GM12878 (cell line): Measurements from ENCODE around the gene RHAG. TPM values are rescaled to one million over a fixed set of nuclear protein-coding genes. Genes with fewer than 3 reads are reported as not detected.

Experiments
- ATAC-seq: fragments of 200-7000 bp; cut with Tn5 transposase; 3 replicates; pipeline ENCODE4 v1.9.1; 2020; ENCODE audit warnings: mild to moderate bottlenecking, moderate library complexity
- BruUV-seq: library from RNA; stranded (reverse); fragments of 400-500 nt; replicated peaks from 2 replicates; lab custom pipeline; 2021; lab: Mats Ljungman, UMichigan
- CTCF ChIA-PET: fragments of 300-600 bp; sonication (Branson Sonifier 250); formaldehyde crosslinking; extraction: SDS; loops from one replicate; lab custom pipeline; 2021; ENCODE audit warnings: inconsistent platforms; lab: Yijun Ruan, JAX
- POLR2A ChIA-PET: fragments of 350-600 bp; formaldehyde crosslinking; extraction: SDS; loops from one replicate; lab custom pipeline; 2021; ENCODE audit warnings: inconsistent platforms; lab: Charles Lee
- RAD21 ChIA-PET: fragments of 300-600 bp; sonication (Branson Sonifier 250); formaldehyde crosslinking; loops from one replicate; lab custom pipeline; 2023; ENCODE audit warnings: antibody characterized with exemption; ENCODE audit not compliant: unreplicated experiment; lab: Charles Lee
- SMC1A ChIA-PET: fragments of 300-600 bp; sonication (Branson Sonifier 250); formaldehyde crosslinking; loops from one replicate; lab custom pipeline; 2023; ENCODE audit not compliant: unreplicated experiment, uncharacterized antibody; lab: Charles Lee
- DNase-seq: peaks from one replicate; pipeline ENCODE4 v3.0.0-alpha.2; 2011; ENCODE audit warnings: low read depth, low spot score
- FAIRE-seq: peaks from 3 replicates; lab custom pipeline; 2011; peaks lifted over from hg19 to GRCh38; lab: Jason Lieb, UNC
- H2AFZ ChIP-seq: 2 replicates; pipeline ENCODE4 v1.6.0; 2011; ENCODE audit warnings: low read depth, low read length, control low read depth; ENCODE audit not compliant: control insufficient read depth
- H3K27ac ChIP-seq: 2 replicates; pipeline ENCODE4 v1.5.1; 2011; ENCODE audit warnings: control low read depth; ENCODE audit not compliant: control insufficient read depth, insufficient read depth
- H3K27me3 ChIP-seq, 2 experiments: replicated peaks in 1 of 2; 2 replicates each; pipeline versions ENCODE4 v1.6.0 to v1.6.1; 2011; ENCODE audit warnings: low read length in 1 of 2; ENCODE audit not compliant: control insufficient read depth in 2 of 2, insufficient read depth in 2 of 2
- H3K36me3 ChIP-seq, 2 experiments: 2 replicates each; pipeline ENCODE4 v1.5.1; 2011; ENCODE audit warnings: low read length in 1 of 2; ENCODE audit not compliant: control insufficient read depth in 2 of 2, insufficient read depth in 2 of 2
- H3K4me1 ChIP-seq: 2 replicates; pipeline ENCODE4 v1.6.1; 2011; ENCODE audit warnings: mild to moderate bottlenecking, low read length, moderate library complexity, mixed read lengths; ENCODE audit not compliant: control insufficient read depth, insufficient read depth
- H3K4me2 ChIP-seq: 2 replicates; pipeline ENCODE4 v1.6.0; 2011; ENCODE audit warnings: control low read depth; ENCODE audit not compliant: control insufficient read depth, insufficient read depth
- H3K4me3 ChIP-seq: fragments of 200-600 bp; sonication (generic); 2 replicates; pipeline ENCODE4 v1.5.1; 2016
- H3K79me2 ChIP-seq: 2 replicates; pipeline ENCODE4 v1.6.0; 2011; ENCODE audit warnings: low read length; ENCODE audit not compliant: control insufficient read depth, insufficient read depth
- H3K9ac ChIP-seq: 2 replicates; pipeline ENCODE4 v1.8.0; 2011; ENCODE audit warnings: low read length, control low read depth, mixed read lengths; ENCODE audit not compliant: control insufficient read depth, insufficient read depth
- H3K9me3 ChIP-seq: replicated peaks from 3 replicates; pipeline ENCODE4 v1.5.1; 2011; ENCODE audit warnings: mild to moderate bottlenecking, low read length; ENCODE audit not compliant: control insufficient read depth, insufficient read depth
- H4K20me1 ChIP-seq: 2 replicates; pipeline ENCODE4 v1.6.0; 2011; ENCODE audit not compliant: control insufficient read depth, insufficient read depth
- BHLHE40 ChIP-seq, 2 experiments: fragments of 450-650 bp in 1 of 2; IDR thresholded peaks; 2 replicates each; pipeline ENCODE4 v1.6.1; 2011 to 2017; ENCODE audit warnings: low read depth in 2 of 2, borderline replicate concordance in 1 of 2, improper control_type of control experiment in 1 of 2, low read length in 1 of 2, mild to moderate bottlenecking in 1 of 2
- CHD2 ChIP-seq: IDR thresholded peaks from 2 replicates; pipeline ENCODE4 v1.6.1; 2011; ENCODE audit warnings: low read depth, low read length, improper control_type of control experiment, borderline replicate concordance
- FOXK2 ChIP-seq: fragments of 450-650 bp; IDR thresholded peaks from 2 replicates; pipeline ENCODE4 v1.6.1; 2017; ENCODE audit warnings: mild to moderate bottlenecking, moderate library complexity
- FOXM1 ChIP-seq: IDR thresholded peaks from 2 replicates; pipeline ENCODE4 v1.6.1; 2012; ENCODE audit warnings: low read depth, mild to moderate bottlenecking, inconsistent platforms, low read length, moderate library complexity
- HCFC1 ChIP-seq: fragments of 150-350 bp; IDR thresholded peaks from 2 replicates; pipeline ENCODE4 v1.6.1; 2014; ENCODE audit warnings: low read length
- HDAC2 ChIP-seq: fragments of 200-600 bp; sonication (generic); IDR thresholded peaks from 2 replicates; pipeline ENCODE4 v1.6.1; 2017
- IKZF1 ChIP-seq: fragments of 450-650 bp; conservative IDR thresholded peaks from 2 replicates; pipeline ENCODE4 v1.6.1; 2017; ENCODE audit warnings: antibody characterized with exemption, mild to moderate bottlenecking
- MXI1 ChIP-seq: fragments of 150-350 bp; IDR thresholded peaks from 2 replicates; pipeline ENCODE4 v1.6.1; 2011; ENCODE audit warnings: low read depth, mild to moderate bottlenecking, inconsistent platforms, low read length, improper control_type of control experiment
- NR2C2 ChIP-seq: IDR thresholded peaks from 2 replicates; pipeline ENCODE4 v1.6.1; 2011; ENCODE audit warnings: borderline replicate concordance, low read depth; ENCODE audit not compliant: control insufficient read depth, insufficient read length
- RAD21 ChIP-seq: IDR thresholded peaks from 2 replicates; pipeline ENCODE4 v1.6.1; 2011; ENCODE audit warnings: mild to moderate bottlenecking, low read depth, low read length, moderate library complexity; ENCODE audit not compliant: insufficient read depth
- RUNX3 ChIP-seq: IDR thresholded peaks from 2 replicates; pipeline ENCODE4 v1.6.1; 2012; ENCODE audit warnings: low read length, inconsistent platforms
- SMAD5 ChIP-seq: IDR thresholded peaks from 2 replicates; pipeline ENCODE4 v1.6.1; 2016; ENCODE audit warnings: antibody characterized with exemption, low read depth
- TARDBP ChIP-seq: IDR thresholded peaks from 2 replicates; pipeline ENCODE4 v1.6.1; 2016; ENCODE audit warnings: borderline replicate concordance
- TBL1XR1 ChIP-seq: IDR thresholded peaks from 2 replicates; pipeline ENCODE4 v1.6.1; 2012; ENCODE audit warnings: low read depth, low read length, improper control_type of control experiment
- ZBED1 ChIP-seq: IDR thresholded peaks from 2 replicates; pipeline ENCODE4 v1.6.1; 2016; ENCODE audit warnings: borderline replicate concordance
- WGBS: methylation state at CpG from one replicate; pipeline ENCODE4 v1.1.6; 2016; ENCODE audit warnings: low lambda C conversion rate; ENCODE audit not compliant: insufficient replicate concordance, insufficient coverage; ENCODE audit errors: missing lambda C conversion rate; 5-methylcytosine and 5-hydroxymethylcytosine counted together
- in situ Hi-C: fragments of 300-500 bp; cut with MboI; formaldehyde crosslinking; loops from 9 replicates; pipeline ENCODE4 v1.14.3; 2018; ENCODE audit warnings: mixed read lengths
- intact Hi-C: fragments of 100-400 bp; cut with micrococcal nuclease; formaldehyde crosslinking; loops from one replicate; pipeline ENCODE4 v1.14.2; 2022; ENCODE audit not compliant: unreplicated experiment
- polyA plus RNA-seq, 11 experiments: library from polyadenylated mRNA; depleted of rRNA in 4 of 11; unstranded in 6 of 11; stranded (reverse) in 5 of 11; fragments of >200 nt; fragmentation: Nextera tagmentation in 4 of 11; fragmentation: Illumina TruSeq in 1 of 11; extraction: Ambion mirVana in 4 of 11; extraction: Trizol in 1 of 11; gene quantifications; 1 replicate in 1 of 11; 2 replicates in 10 of 11; pipeline versions ENCODE4 v1.2.1 to v1.2.3, GENCODE V29; 2011 to 2016; ENCODE audit warnings: inconsistent platforms in 2 of 11, missing spikeins in 2 of 11, low read depth in 1 of 11
- total RNA-seq, 4 experiments: library from RNA; depleted of rRNA in 3 of 4; stranded (reverse); fragments of >200 nt in 3 of 4; fragmentation: Illumina TruSeq in 1 of 4; extraction: Trizol in 1 of 4; gene quantifications; 2 replicates each; pipeline versions ENCODE4 v1.2.1 to v1.2.3, GENCODE V29; 2013 to 2021

Gene RHAG
- total and polyA plus RNA-seq, 10 of the 15 experiments (the other 5 are each of a cell fraction or from before 2014, with no cell fraction given), result 0.06 to 0.18 (median 0.10) TPM; not detected in 6

GRCh38 chr6:49676671-49677281 lies 40.1 kb upstream of the RHAG start:
- no peaks in the 10 kb centered on the region for H3K27me3 ChIP-seq
- H3K27ac ChIP-seq, result no peak overlapping the region
- 0% methylated on average over 4 of the region's 4 CpGs for WGBS
- no peak overlapping the region for H3K9ac ChIP-seq
- no peaks in the 10 kb centered on the region for H3K9me3 ChIP-seq
- no peaks in the 10 kb centered on the region for H3K36me3 ChIP-seq
- no peak overlapping the region for H3K4me3 ChIP-seq
- H3K79me2 ChIP-seq, result no peaks in the 10 kb centered on the region
- intact Hi-C loops, result no loop called here
- TF ChIP-seq SMAD5, result no peak
- no peak for TF ChIP-seq HDAC2
- TF ChIP-seq IKZF1, result no peak
- TF ChIP-seq NR2C2, result no peak
- TF ChIP-seq HCFC1, result no peak
- TF ChIP-seq RUNX3, result no peak
- TF ChIP-seq TARDBP, result no peak
- no peak for TF ChIP-seq CHD2
- no peak for TF ChIP-seq FOXM1
- no peak for TF ChIP-seq TBL1XR1
- no peak for TF ChIP-seq FOXK2
- no peak for TF ChIP-seq RAD21
- no peak for TF ChIP-seq MXI1
- TF ChIP-seq BHLHE40 (IDR thresholded peaks at IDR 0.05; ENCODE audit: borderline replicate concordance in 1 of 2, low read depth in 2 of 2, low read length in 1 of 2), result no peak
- no peak for TF ChIP-seq ZBED1
- H4K20me1 ChIP-seq, result no peaks in the 10 kb centered on the region
- ChIA-PET SMC1A (interaction anchor here (1.1 kb wide), 1 partner anchor 23 kb away, joined by 3 read pairs; no protein-coding TSS in a partner anchor), POLR2A (no interaction called here), CTCF (no interaction called here), RAD21 (no interaction called here)
- no peaks in the 10 kb centered on the region for H3K4me1 ChIP-seq
- BruUV-seq, result no TSS peak
- no peak overlapping the region for H2AFZ ChIP-seq
- DNase-seq (no peak), FAIRE-seq (no peak), ATAC-seq (no peak)
- in situ Hi-C loops, result no loop called here
- H3K4me2 ChIP-seq, result no peak overlapping the region
